Measurements from ENCODE around the gene HAGHL.

HAGHL gene

GRCh38 chr16:726438-727290 is at the start of gene HAGHL, which contains the start of gene CCDC78:
Gene HAGHL, plus strand, starts transcription at chr16:727106. Its CDS starts 404 bp downstream, at chr16:727510.
Gene CCDC78, minus strand, starts transcription at chr16:726443. Its CDS starts 76 bp downstream, at chr16:726367.
- no peaks in the 10 kb centered on the region for H3K9me3 ChIP-seq
- DNase-seq (ENCODE audit: low spot score in 2 of 2), result peak; percentile 49 to 94
- H3K4me1 ChIP-seq, result peaks cover 8% of the 10 kb centered on the region
- peak within 1 kb of the TSS; percentile 71 for H3K4me3 ChIP-seq
- H3K27me3 ChIP-seq (ENCODE audit: low read depth), result no peaks in the 10 kb centered on the region
- H3K36me3 ChIP-seq (replicated peaks), result peaks cover 37% of the 10 kb centered on the region
- in situ Hi-C loops (cut with MboI; ENCODE audit: low sequenced_read_pairs), result no loop called here

DNA sequence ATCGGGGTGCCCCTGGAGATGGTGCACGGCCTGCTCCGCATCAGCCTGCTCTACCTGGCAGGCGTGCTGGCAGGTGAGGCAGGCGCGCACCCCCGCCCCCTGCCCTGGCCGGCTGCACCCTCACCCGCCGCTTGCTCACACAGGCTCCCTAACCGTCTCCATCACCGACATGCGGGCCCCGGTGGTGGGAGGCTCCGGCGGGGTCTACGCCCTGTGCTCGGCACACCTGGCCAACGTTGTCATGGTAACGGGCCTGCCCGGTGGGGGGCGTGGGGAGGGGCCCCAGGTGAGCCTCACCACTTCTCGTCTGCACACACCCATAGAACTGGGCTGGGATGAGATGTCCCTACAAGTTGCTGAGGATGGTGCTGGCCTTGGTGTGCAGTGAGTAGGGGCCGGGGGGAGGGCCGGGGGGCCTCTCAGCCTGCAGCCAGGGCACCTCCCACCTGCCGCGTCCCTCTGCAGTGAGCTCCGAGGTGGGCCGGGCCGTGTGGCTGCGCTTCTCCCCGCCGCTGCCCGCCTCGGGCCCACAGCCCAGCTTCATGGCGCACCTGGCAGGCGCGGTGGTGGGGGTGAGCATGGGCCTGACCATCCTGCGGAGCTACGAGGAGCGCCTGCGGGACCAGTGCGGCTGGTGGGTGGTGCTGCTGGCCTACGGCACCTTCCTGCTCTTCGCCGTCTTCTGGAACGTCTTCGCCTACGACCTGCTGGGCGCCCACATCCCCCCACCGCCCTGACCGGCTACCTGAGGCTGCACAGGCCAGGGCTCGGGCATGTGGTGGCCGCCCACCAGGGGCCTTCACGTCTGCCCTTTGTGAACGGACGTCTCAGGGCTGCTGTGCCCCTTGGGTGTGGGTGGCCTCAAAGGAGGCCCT is 49.4 kb upstream of the HAGHL start:
- no peaks in the 10 kb centered on the region for H3K27me3 ChIP-seq (ENCODE audit: low read depth)
- no peak overlapping the region for H3K4me3 ChIP-seq
- in situ Hi-C loops (cut with MboI; ENCODE audit: low sequenced_read_pairs), result no loop called here
- no peak for DNase-seq (ENCODE audit: low spot score in 2 of 2)
- peaks cover 36% of the 10 kb centered on the region for H3K36me3 ChIP-seq (replicated peaks)
- no peaks in the 10 kb centered on the region for H3K9me3 ChIP-seq
- H3K4me1 ChIP-seq, result peaks cover 19% of the 10 kb centered on the region

- Histone ChIP-seq H3K36me3 (replicated peaks) (peaks cover 36% of the 10 kb centered on the region), H3K27me3 (ENCODE audit: low read depth) (no peaks in the 10 kb centered on the region), H3K4me1 (peaks cover 26% of the 10 kb centered on the region), H3K4me3 (no peak overlapping the region), H3K9me3 (no peaks in the 10 kb centered on the region)
- in situ Hi-C loops (cut with MboI; ENCODE audit: low sequenced_read_pairs), result no loop called here
- no peak for DNase-seq (ENCODE audit: low spot score in 2 of 2)
Measured at GRCh38 chr16:678209-678857, 48.6 kb upstream of the HAGHL start.

GRCh38 chr16:678858-679813 is 47.8 kb upstream of the HAGHL start:
- Histone ChIP-seq H3K9me3 (no peaks in the 10 kb centered on the region), H3K36me3 (replicated peaks) (peaks cover 29% of the 10 kb centered on the region), H3K4me1 (peaks cover 26% of the 10 kb centered on the region), H3K4me3 (peak overlapping the region; percentile 40), H3K27me3 (ENCODE audit: low read depth) (no peaks in the 10 kb centered on the region)
- in situ Hi-C loops (cut with MboI; ENCODE audit: low sequenced_read_pairs), result no loop called here
- DNase-seq (ENCODE audit: low spot score in 2 of 2), result peak; percentile 65 to 89

- peak; percentile 80 to 98 for DNase-seq (ENCODE audit: low spot score in 2 of 2)
- Histone ChIP-seq H3K4me1 (peaks cover 26% of the 10 kb centered on the region), H3K9me3 (no peaks in the 10 kb centered on the region), H3K36me3 (replicated peaks) (peaks cover 26% of the 10 kb centered on the region), H3K27me3 (ENCODE audit: low read depth) (no peaks in the 10 kb centered on the region), H3K4me3 (peak within 1 kb of the TSS; percentile 66)
- in situ Hi-C loops (cut with MboI; ENCODE audit: low sequenced_read_pairs), result no loop called here
Measured at GRCh38 chr16:679814-680624, 46.9 kb upstream of the HAGHL start, which contains the start of gene STUB1. Gene STUB1, plus strand, starts transcription at chr16:680410. Its CDS starts 116 bp downstream, at chr16:680526.

- H3K4me1 ChIP-seq, result peaks cover 26% of the 10 kb centered on the region
- in situ Hi-C loops (cut with MboI; ENCODE audit: low sequenced_read_pairs), result no loop called here
- no peaks in the 10 kb centered on the region for H3K27me3 ChIP-seq (ENCODE audit: low read depth)
- peak overlapping the region; percentile 66 for H3K4me3 ChIP-seq
- peaks cover 31% of the 10 kb centered on the region for H3K36me3 ChIP-seq (replicated peaks)
- DNase-seq (ENCODE audit: low spot score in 2 of 2), result no peak
- no peaks in the 10 kb centered on the region for H3K9me3 ChIP-seq
Measured at GRCh38 chr16:680625-680945, 46.3 kb upstream of the HAGHL start.

GRCh38 chr16:680967-681745 is 45.8 kb upstream of the HAGHL start:
- Histone ChIP-seq H3K4me1 (peaks cover 26% of the 10 kb centered on the region), H3K36me3 (replicated peaks) (peaks cover 35% of the 10 kb centered on the region)
- DNase-seq (ENCODE audit: low spot score in 2 of 2), result peak in 1 of 2 experiments; percentile 62

GRCh38 chr16:681746-682427 is 45.0 kb upstream of the HAGHL start:
- DNase-seq (ENCODE audit: low spot score in 2 of 2), result no peak
- Histone ChIP-seq H3K36me3 (replicated peaks) (peaks cover 42% of the 10 kb centered on the region), H3K4me3 (peak overlapping the region; percentile 66), H3K9me3 (no peaks in the 10 kb centered on the region), H3K27me3 (ENCODE audit: low read depth) (no peaks in the 10 kb centered on the region), H3K4me1 (peaks cover 26% of the 10 kb centered on the region)
- in situ Hi-C loops (cut with MboI; ENCODE audit: low sequenced_read_pairs), result no loop called here

More at GRCh38 chr16:680967-681745, 45.8 kb upstream of the HAGHL start:
- Histone ChIP-seq H3K27me3 (ENCODE audit: low read depth) (no peaks in the 10 kb centered on the region), H3K4me3 (peak overlapping the region; percentile 66), H3K9me3 (no peaks in the 10 kb centered on the region)
- in situ Hi-C loops (cut with MboI; ENCODE audit: low sequenced_read_pairs), result no loop called here

DNA sequence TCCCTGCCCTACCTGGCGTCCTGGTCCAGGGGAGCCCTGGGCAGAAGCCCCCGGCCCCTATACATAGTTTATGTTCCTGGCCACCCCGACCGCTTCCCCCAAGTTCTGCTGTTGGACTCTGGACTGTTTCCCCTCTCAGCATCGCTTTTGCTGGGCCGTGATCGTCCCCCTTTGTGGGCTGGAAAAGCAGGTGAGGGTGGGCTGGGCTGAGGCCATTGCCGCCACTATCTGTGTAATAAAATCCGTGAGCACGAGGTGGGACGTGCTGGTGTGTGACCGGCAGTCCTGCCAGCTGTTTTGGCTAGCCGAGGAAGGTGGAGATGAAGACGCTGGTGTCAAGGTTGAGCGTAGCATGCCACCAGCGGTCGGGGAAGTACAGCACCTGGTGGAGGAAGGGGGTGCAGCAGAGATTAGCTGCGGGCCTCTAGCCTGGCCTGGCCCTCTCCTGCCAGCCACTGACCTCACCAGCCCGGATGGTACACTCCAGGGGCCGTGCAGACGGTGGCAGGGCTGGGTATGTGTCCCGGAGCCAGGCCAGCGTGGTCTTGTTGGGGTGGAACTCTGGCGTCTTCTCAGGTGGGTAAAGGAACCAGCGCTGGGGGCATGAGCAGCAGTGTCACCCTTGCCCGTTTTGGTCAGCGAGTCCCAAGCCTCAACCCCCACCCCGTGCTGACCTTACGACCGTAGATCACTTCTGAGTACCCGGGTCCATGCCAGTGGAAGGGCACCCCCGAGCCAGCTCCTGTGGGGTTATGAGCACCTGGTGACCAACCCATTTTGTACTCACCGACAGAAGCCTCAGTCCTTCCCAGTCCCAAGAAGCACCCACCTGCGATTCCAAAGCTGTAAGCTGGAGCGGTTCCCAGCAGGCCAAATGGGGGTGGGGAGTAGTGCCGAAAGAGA is 44.2 kb upstream of the HAGHL start:
- Histone ChIP-seq H3K36me3 (replicated peaks) (peaks cover 49% of the 10 kb centered on the region), H3K4me3 (peak overlapping the region; percentile 50), H3K9me3 (no peaks in the 10 kb centered on the region), H3K27me3 (ENCODE audit: low read depth) (no peaks in the 10 kb centered on the region), H3K4me1 (peaks cover 26% of the 10 kb centered on the region)
- no peak for DNase-seq (ENCODE audit: low spot score in 2 of 2)
- in situ Hi-C loops (cut with MboI; ENCODE audit: low sequenced_read_pairs), result no loop called here

- Histone ChIP-seq H3K4me1 (peaks cover 26% of the 10 kb centered on the region), H3K9me3 (no peaks in the 10 kb centered on the region), H3K27me3 (ENCODE audit: low read depth) (no peaks in the 10 kb centered on the region), H3K36me3 (replicated peaks) (peaks cover 49% of the 10 kb centered on the region), H3K4me3 (peak overlapping the region; percentile 50)
- in situ Hi-C loops (cut with MboI; ENCODE audit: low sequenced_read_pairs), result no loop called here
- peak in 1 of 2 experiments; percentile 62 for DNase-seq (ENCODE audit: low spot score in 2 of 2)
Measured at GRCh38 chr16:683396-684070, 43.4 kb upstream of the HAGHL start.
